Vagina (tissue), 2 donors: ENCODE results near the gene COG6.

Experiments used
- CTCF ChIP-seq, 3 experiments: fragments of 450-650 bp in 2 of 3; fragments of 200-600 bp in 1 of 3; sonication (generic) in 1 of 3; IDR thresholded peaks; one replicate each; pipeline ENCODE4 v1.5.1; 2017 to 2019; ENCODE audit warnings: antibody characterized with exemption in 3 of 3, mild to moderate bottlenecking in 2 of 3, moderate library complexity in 2 of 3
- POLR2A ChIP-seq, 2 donors: fragments of 450-650 bp; IDR thresholded peaks; one replicate each; pipeline ENCODE4 v1.6.1; 2017; ENCODE audit warnings: antibody characterized with exemption in 2 of 2, mild to moderate bottlenecking in 2 of 2, moderate library complexity in 2 of 2
- POLR2AphosphoS5 ChIP-seq, 2 donors: sonication (generic); formaldehyde crosslinking; IDR thresholded peaks; one replicate each; pipeline ENCODE4 v1.9.0; 2017; ENCODE audit warnings: antibody characterized with exemption in 2 of 2, mild to moderate bottlenecking in 2 of 2, low read depth in 1 of 2; ENCODE audit not compliant: insufficient read depth in 1 of 2

GRCh38 chr13:39682310-39682709 is 26.8 kb downstream of the COG6 start:
- TF ChIP-seq POLR2AphosphoS5 (IDR thresholded peaks at IDR 0.05; ENCODE audit: insufficient read depth in 1 of 2, low read depth in 1 of 2), result no peak
- TF ChIP-seq POLR2A (IDR thresholded peaks at IDR 0.05), result no peak
- TF ChIP-seq CTCF (IDR thresholded peaks at IDR 0.05), result no peak
